ENCODE data around the gene CCDC152.

CCDC152 gene, protein sequence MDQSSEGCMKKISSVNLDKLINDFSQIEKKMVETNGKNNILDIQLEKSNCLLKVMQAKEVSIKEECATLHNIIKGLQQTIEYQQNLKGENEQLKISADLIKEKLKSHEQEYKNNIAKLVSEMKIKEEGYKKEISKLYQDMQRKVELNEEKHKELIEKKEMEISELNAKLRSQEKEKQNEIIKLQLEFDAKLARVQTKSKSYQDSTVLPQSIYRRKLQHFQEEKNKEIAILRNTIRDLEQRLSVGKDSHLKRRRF

DNA sequence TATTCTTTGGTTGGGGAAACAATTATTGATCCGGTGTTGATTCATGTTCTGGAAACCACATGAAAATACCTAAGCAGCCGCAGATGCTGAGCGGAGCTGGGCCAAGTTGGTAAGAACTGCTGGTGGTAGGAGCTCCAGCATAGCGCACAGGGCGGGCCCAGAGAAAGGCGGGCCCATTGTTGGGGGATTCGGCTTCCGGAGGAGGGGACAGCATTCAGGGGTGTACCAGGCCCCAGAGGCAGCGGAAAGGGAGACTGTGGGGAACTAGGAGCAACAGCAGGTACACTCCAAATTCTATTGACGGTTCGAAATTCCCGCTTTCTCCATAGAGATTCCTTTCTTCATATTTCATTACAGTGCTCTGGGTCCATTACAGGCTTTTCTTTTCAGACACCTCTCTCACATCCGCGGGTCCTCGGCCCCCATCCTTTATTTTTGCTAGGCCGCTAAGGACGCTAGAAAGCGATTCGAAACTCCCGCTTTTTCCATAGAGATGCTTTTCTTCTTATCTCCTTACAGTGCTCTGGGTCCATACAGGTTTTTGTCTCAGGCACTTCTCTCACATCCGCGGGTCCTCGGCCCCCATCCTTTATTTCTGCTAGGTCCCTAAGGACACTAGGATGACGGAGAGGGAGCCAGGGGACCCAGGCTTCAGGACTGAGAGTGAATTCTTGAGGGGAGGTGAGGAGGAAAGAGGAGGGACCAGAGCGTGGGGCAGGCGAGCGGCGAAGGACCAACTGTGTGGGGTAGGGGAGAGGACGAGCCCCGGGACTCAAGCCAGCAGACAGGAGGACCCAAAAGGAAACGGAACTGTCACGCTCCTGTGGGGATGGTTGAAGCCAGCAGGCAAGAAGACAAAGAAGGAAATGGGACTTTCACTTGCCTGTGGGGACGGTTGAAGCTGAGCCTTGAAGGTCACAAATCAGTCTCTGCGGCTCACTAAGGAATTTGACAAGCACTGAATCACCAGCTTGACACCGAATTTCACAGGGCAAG, at the start of gene CCDC152:
Gene CCDC152 (plus strand): TSS at position 213 of the 996 bp plus-strand sequence. CDS start 2,304 bp downstream, outside the sequence.
- no peak within 1 kb of the TSS for H3K27ac ChIP-seq
- no peaks in the 10 kb centered on the region for H3K9me3 ChIP-seq (ENCODE audit: severe bottlenecking)
- TF ChIP-seq, protein P1, sequence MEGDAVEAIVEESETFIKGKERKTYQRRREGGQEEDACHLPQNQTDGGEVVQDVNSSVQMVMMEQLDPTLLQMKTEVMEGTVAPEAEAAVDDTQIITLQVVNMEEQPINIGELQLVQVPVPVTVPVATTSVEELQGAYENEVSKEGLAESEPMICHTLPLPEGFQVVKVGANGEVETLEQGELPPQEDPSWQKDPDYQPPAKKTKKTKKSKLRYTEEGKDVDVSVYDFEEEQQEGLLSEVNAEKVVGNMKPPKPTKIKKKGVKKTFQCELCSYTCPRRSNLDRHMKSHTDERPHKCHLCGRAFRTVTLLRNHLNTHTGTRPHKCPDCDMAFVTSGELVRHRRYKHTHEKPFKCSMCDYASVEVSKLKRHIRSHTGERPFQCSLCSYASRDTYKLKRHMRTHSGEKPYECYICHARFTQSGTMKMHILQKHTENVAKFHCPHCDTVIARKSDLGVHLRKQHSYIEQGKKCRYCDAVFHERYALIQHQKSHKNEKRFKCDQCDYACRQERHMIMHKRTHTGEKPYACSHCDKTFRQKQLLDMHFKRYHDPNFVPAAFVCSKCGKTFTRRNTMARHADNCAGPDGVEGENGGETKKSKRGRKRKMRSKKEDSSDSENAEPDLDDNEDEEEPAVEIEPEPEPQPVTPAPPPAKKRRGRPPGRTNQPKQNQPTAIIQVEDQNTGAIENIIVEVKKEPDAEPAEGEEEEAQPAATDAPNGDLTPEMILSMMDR (IDR thresholded peaks at IDR 0.05; ENCODE audit: low read depth, low read length): no peak
- H3K4me3 ChIP-seq (ENCODE audit: low read depth, low read length): no peak within 1 kb of the TSS
- H3K27me3 ChIP-seq (ENCODE audit: insufficient read depth, low read depth, severe bottlenecking): peaks cover 58% of the 10 kb centered on the region
- DNase-seq: no peak
- no peaks in the 10 kb centered on the region for H3K36me3 ChIP-seq

DNA sequence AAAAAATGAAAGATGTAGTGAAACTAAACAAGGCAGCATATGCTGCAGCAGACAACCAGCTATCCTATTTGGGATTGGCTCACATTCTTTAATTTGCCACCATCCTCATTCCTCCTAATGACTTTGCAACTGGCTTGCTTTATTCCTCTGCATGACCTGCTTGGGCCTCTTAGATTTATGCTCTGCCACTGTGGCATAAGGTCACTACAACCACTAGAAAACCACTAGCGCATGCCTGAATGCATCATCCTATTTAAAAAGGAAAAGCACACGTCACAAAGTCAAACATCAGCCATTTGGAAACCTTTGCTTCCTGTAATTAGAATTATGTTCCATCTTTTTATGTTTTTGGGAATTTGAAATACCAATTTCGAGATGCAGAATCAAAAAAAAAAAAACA, 40.8 kb upstream of the CCDC152 start:
- peaks cover 41% of the 10 kb centered on the region for H3K27me3 ChIP-seq (ENCODE audit: insufficient read depth, low read depth, severe bottlenecking)
- DNase-seq: no peak
- no peak overlapping the region for H3K4me3 ChIP-seq (ENCODE audit: low read depth, low read length)
- TF ChIP-seq, protein P1 (IDR thresholded peaks at IDR 0.05; ENCODE audit: low read depth, low read length): no peak
- H3K36me3 ChIP-seq: no peaks in the 10 kb centered on the region
- no peak overlapping the region for H3K27ac ChIP-seq
- no peaks in the 10 kb centered on the region for H3K9me3 ChIP-seq (ENCODE audit: severe bottlenecking)

DNA sequence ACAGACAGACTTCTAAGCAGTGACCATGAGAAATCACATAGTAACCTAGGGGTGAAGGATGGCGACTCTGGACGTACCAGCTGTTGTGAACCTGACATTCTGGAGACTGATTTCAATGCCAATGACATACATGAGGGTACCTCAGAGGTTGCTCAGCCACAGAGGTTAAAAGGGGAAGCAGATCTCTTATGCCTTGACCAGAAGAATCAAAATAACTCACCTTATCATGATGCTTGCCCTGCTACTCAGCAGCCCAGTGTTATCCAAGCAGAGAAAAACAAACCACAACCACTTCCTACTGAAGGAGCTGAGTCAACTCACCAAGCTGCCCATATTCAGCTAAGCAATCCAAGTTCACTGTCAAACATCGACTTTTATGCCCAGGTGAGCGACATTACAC, 38.0 kb upstream of the CCDC152 start:
- Histone ChIP-seq H3K36me3 (no peaks in the 10 kb centered on the region), H3K27ac (no peak overlapping the region), H3K4me3 (ENCODE audit: low read depth, low read length) (no peak overlapping the region), H3K27me3 (ENCODE audit: insufficient read depth, low read depth, severe bottlenecking) (peaks cover 39% of the 10 kb centered on the region), H3K9me3 (ENCODE audit: severe bottlenecking) (no peaks in the 10 kb centered on the region)
- TF ChIP-seq, protein P1 (IDR thresholded peaks at IDR 0.05; ENCODE audit: low read depth, low read length): no peak
- no peak for DNase-seq

DNA sequence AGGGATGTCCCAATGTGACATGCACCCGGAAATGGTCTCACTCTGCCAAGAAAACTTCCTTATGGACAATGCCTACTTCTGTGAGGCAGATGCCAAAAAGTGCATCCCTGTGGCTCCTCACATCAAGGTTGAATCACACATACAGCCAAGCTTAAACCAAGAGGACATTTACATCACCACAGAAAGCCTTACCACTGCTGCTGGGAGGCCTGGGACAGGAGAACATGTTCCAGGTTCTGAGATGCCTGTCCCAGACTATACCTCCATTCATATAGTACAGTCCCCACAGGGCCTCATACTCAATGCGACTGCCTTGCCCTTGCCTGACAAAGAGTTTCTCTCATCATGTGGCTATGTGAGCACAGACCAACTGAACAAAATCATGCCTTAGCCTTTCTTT, 37.6 kb upstream of the CCDC152 start:
- H3K4me3 ChIP-seq (ENCODE audit: low read depth, low read length): no peak overlapping the region
- DNase-seq: no peak
- H3K36me3 ChIP-seq: no peaks in the 10 kb centered on the region
- peaks cover 36% of the 10 kb centered on the region for H3K27me3 ChIP-seq (ENCODE audit: insufficient read depth, low read depth, severe bottlenecking)
- TF ChIP-seq, protein P1 (IDR thresholded peaks at IDR 0.05; ENCODE audit: low read depth, low read length): no peak
- no peaks in the 10 kb centered on the region for H3K9me3 ChIP-seq (ENCODE audit: severe bottlenecking)
- H3K27ac ChIP-seq: no peak overlapping the region

DNA sequence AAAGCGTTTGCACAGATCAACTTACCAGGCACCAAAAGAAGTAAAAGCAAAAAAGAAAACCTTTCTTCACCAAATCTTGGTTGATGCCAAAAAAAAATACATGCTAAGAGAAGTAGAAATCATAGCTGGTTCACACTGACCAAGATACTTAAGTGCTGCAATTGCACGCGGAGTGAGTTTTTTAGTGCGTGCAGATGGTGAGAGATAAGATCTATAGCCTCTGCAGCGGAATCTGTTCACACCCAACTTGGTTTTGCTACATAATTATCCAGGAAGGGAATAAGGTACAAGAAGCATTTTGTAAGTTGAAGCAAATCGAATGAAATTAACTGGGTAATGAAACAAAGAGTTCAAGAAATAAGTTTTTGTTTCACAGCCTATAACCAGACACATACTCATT, 36.4 kb upstream of the CCDC152 start:
- Histone ChIP-seq H3K4me3 (ENCODE audit: low read depth, low read length) (no peak overlapping the region), H3K9me3 (ENCODE audit: severe bottlenecking) (no peaks in the 10 kb centered on the region), H3K27me3 (ENCODE audit: insufficient read depth, low read depth, severe bottlenecking) (peaks cover 35% of the 10 kb centered on the region), H3K36me3 (no peaks in the 10 kb centered on the region), H3K27ac (no peak overlapping the region)
- TF ChIP-seq, protein P1 (IDR thresholded peaks at IDR 0.05; ENCODE audit: low read depth, low read length): no peak
- DNase-seq: no peak

All from WERI-Rb-1 (cell line).